GM12865 (cell line): ENCODE measurements around the gene SH3PXD2A.

Source experiments
- DNase-seq: peaks from one replicate; pipeline ENCODE4 v3.0.0; 2010; ENCODE audit warnings: low read depth
- H3K4me3 ChIP-seq: 2 replicates; pipeline ENCODE4 v1.5.1; 2011; ENCODE audit warnings: mild to moderate bottlenecking, low read depth, low read length, control low read depth
- CTCF ChIP-seq: IDR thresholded peaks from 2 replicates; pipeline ENCODE4 v1.5.1; 2011; ENCODE audit warnings: low read length, control low read depth, low read depth, inconsistent platforms; ENCODE audit not compliant: insufficient read depth; ENCODE audit errors: missing control alignments

SH3PXD2A gene

GRCh38 chr10:103599907-103600306 is 255.5 kb downstream of the SH3PXD2A start:
- H3K4me3 ChIP-seq, result no peak overlapping the region
- DNase-seq, result no peak
- no peak for TF ChIP-seq CTCF

GRCh38 chr10:103599211-103599610 is 256.2 kb downstream of the SH3PXD2A start:
- DNase-seq, result no peak
- TF ChIP-seq CTCF, result no peak
- H3K4me3 ChIP-seq, result no peak overlapping the region

- H3K4me3 ChIP-seq, result no peak overlapping the region
- peak; percentile 50 for TF ChIP-seq CTCF
- DNase-seq, result peak; percentile 37
These were observed 256.7 kb downstream of the SH3PXD2A start for GRCh38 chr10:103598654-103599115.

- DNase-seq, result no peak
- H3K4me3 ChIP-seq, result no peak overlapping the region
- TF ChIP-seq CTCF, result no peak
These were observed 258.4 kb downstream of the SH3PXD2A start for GRCh38 chr10:103597003-103597402.

GRCh38 chr10:103595933-103596726 is 259.2 kb downstream of the SH3PXD2A start:
- no peak for DNase-seq
- no peak for TF ChIP-seq CTCF
- no peak overlapping the region for H3K4me3 ChIP-seq

GRCh38 chr10:103593022-103593570 is 262.3 kb downstream of the SH3PXD2A start:
- H3K4me3 ChIP-seq, result no peak overlapping the region
- no peak for DNase-seq
- TF ChIP-seq CTCF, result no peak
